DND-41 (cell line): ENCODE data around the gene CNTNAP1.

Source experiments
- EZH2 ChIP-seq: IDR thresholded peaks from 3 replicates; pipeline ENCODE4 v1.6.1; 2012; ENCODE audit warnings: borderline replicate concordance, low read depth, mild to moderate bottlenecking, moderate library complexity, low read length, inconsistent platforms; ENCODE audit not compliant: severe bottlenecking
- TF ChIP-seq, protein P1 (sequence below): IDR thresholded peaks from 2 replicates; pipeline ENCODE4 v1.5.1; 2012; ENCODE audit warnings: borderline replicate concordance, low read length, moderate library complexity, mild to moderate bottlenecking; ENCODE audit not compliant: poor library complexity, severe bottlenecking; ENCODE audit errors: extremely low read depth

GRCh38 chr17:42657824-42658588 lies 24.3 kb upstream of the CNTNAP1 start:
- TF ChIP-seq, protein P1, sequence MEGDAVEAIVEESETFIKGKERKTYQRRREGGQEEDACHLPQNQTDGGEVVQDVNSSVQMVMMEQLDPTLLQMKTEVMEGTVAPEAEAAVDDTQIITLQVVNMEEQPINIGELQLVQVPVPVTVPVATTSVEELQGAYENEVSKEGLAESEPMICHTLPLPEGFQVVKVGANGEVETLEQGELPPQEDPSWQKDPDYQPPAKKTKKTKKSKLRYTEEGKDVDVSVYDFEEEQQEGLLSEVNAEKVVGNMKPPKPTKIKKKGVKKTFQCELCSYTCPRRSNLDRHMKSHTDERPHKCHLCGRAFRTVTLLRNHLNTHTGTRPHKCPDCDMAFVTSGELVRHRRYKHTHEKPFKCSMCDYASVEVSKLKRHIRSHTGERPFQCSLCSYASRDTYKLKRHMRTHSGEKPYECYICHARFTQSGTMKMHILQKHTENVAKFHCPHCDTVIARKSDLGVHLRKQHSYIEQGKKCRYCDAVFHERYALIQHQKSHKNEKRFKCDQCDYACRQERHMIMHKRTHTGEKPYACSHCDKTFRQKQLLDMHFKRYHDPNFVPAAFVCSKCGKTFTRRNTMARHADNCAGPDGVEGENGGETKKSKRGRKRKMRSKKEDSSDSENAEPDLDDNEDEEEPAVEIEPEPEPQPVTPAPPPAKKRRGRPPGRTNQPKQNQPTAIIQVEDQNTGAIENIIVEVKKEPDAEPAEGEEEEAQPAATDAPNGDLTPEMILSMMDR, result no peak
- TF ChIP-seq EZH2, result no peak
